NCI-H345 treated with DMSO at 0.1 percent for 48 hours (cell line): ENCODE results near the gene BANF1.

Experiments used
- DNase-seq: peaks from one replicate; lab custom pipeline; 2025; ENCODE audit not compliant: unreplicated experiment; lab: John Stamatoyannopoulos, UW

The BANF1 gene

GRCh38 chr11:66001942-66002647, at the start of gene BANF1, which contains the start of gene EIF1AD:
Gene BANF1, plus strand, starts transcription at chr11:66002503. Its CDS starts 748 bp downstream, at chr11:66003251.
Gene EIF1AD, minus strand, starts transcription at chr11:66002157. Its CDS starts 1,768 bp downstream, at chr11:66000389.
- DNase-seq: peak; percentile 99

GRCh38 chr11:65953471-65953870, 48.8 kb upstream of the BANF1 start:
- DNase-seq: no peak

- DNase-seq: no peak
Observed at GRCh38 chr11:65954771-65955170, 47.5 kb upstream of the BANF1 start.

- DNase-seq: no peak
Observed at GRCh38 chr11:65958291-65958690, 44.0 kb upstream of the BANF1 start.

GRCh38 chr11:65958774-65959420, 43.4 kb upstream of the BANF1 start:
- no peak for DNase-seq

- no peak for DNase-seq
Observed at GRCh38 chr11:65960824-65961266, 41.5 kb upstream of the BANF1 start.

GRCh38 chr11:65961267-65962140, 40.8 kb upstream of the BANF1 start, which contains the start of gene SART1:
Gene SART1, plus strand, starts transcription at chr11:65961734. Its CDS starts 47 bp downstream, at chr11:65961781.
- DNase-seq: peak; percentile 95

- DNase-seq: no peak
Observed at GRCh38 chr11:65962141-65962564, 40.1 kb upstream of the BANF1 start.

- DNase-seq: no peak
Observed at GRCh38 chr11:65964906-65965305, 37.4 kb upstream of the BANF1 start.

- DNase-seq: no peak
Observed at GRCh38 chr11:65965986-65966762, 36.1 kb upstream of the BANF1 start.

- DNase-seq: no peak
Observed at GRCh38 chr11:65967329-65967934, 34.9 kb upstream of the BANF1 start.

- DNase-seq: no peak
Observed at GRCh38 chr11:65968600-65969482, 33.5 kb upstream of the BANF1 start.

- no peak for DNase-seq
Observed at GRCh38 chr11:65972116-65972515, 30.2 kb upstream of the BANF1 start.

GRCh38 chr11:65973439-65974110, 28.7 kb upstream of the BANF1 start:
- DNase-seq: no peak

- DNase-seq: no peak
Observed at GRCh38 chr11:65975771-65976170, 26.5 kb upstream of the BANF1 start.

GRCh38 chr11:65976216-65977176, 25.8 kb upstream of the BANF1 start:
- DNase-seq: no peak

- no peak for DNase-seq
Observed at GRCh38 chr11:65977621-65978390, 24.5 kb upstream of the BANF1 start.
